ENCODE measurements around the gene SEMA6A. TPM values are rescaled to one million over a fixed set of nuclear protein-coding genes. Genes with fewer than 3 reads are reported as not detected.
A peak's percentile ranks its signal among the peaks of the same experiment; 100 is the strongest.

The SEMA6A gene
- polyA plus RNA-seq, 3 donors, result 0.16 TPM; not detected in 2

DNA sequence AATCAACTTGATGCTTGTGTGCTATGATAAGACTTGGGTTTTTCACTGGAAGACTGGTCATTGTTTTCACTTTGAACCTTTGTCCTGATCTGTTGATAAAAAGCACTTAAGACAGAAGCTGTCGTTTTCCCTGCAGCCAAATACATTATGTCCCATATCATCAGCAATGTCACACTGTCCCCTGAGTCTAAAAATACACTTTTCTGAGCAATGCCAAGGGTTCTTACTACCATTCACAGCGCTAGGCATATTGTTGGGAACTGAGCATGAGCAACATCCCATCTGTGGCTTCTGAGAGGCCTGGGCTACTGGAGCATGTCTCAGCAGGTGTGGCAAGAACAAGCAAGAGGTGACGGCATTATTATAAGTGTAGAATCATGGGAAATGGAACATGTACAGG, 81.8 kb downstream of the SEMA6A start:
- 11% methylated on average over 1 of the region's 3 CpGs for WGBS (ENCODE audit: insufficient coverage)
- H3K36me3 Mint-ChIP-seq, result no peaks in the 10 kb centered on the region
- no peak overlapping the region for H3K4me3 Mint-ChIP-seq
- Histone ChIP-seq H3K27ac (ENCODE audit: low read depth in 1 of 2, low read length in 2 of 2) (no peak overlapping the region), H3K4me3 (replicated peaks in 1 of 3; ENCODE audit: low read depth in 2 of 3, low read length in 3 of 3) (no peak overlapping the region), H3K4me2 (replicated peaks; ENCODE audit: extremely low read depth, low read length, poor library complexity, severe bottlenecking) (no peak overlapping the region), H3K4me1 (ENCODE audit: control insufficient read depth in 1 of 2, insufficient read depth in 2 of 2, low read length in 2 of 2) (peaks cover 3 to 6% of the 10 kb centered on the region in 2 donors), H3K27me3 (ENCODE audit: control insufficient read depth in 2 of 2, insufficient read depth in 2 of 2, low read length in 2 of 2) (no peaks in the 10 kb centered on the region), H3K36me3 (replicated peaks in 1 of 2; ENCODE audit: control insufficient read depth in 1 of 2, insufficient read depth in 2 of 2, low read length in 2 of 2) (no peaks in the 10 kb centered on the region), H3K9me3 (replicated peaks in 1 of 2; ENCODE audit: control insufficient read depth in 1 of 2, insufficient read depth in 1 of 2, low read length in 2 of 2) (no peaks in the 10 kb centered on the region), H4K20me1 (ENCODE audit: insufficient read depth, low read length) (no peaks in the 10 kb centered on the region), H3K9ac (ENCODE audit: insufficient read depth, low read length, poor library complexity, severe bottlenecking) (no peak overlapping the region), H2AFZ (ENCODE audit: insufficient read depth, low read depth, low read length, poor library complexity, severe bottlenecking) (no peak overlapping the region), H3K79me2 (ENCODE audit: insufficient read depth, low read length) (no peaks in the 10 kb centered on the region)
- H3K27me3 Mint-ChIP-seq (ENCODE audit: low read depth in 3 of 3), result peaks cover 0 to 3% (median 2%) of the 10 kb centered on the region in 3 donors
- peaks cover 9% of the 10 kb centered on the region for H3K4me1 Mint-ChIP-seq
- DNase-seq, result no peak
- intact Hi-C loops (cut with micrococcal nuclease), result no loop called here
- no peaks in the 10 kb centered on the region for H3K9me3 Mint-ChIP-seq
- H3K27ac Mint-ChIP-seq, result no peak overlapping the region
- TF ChIP-seq, protein P1, sequence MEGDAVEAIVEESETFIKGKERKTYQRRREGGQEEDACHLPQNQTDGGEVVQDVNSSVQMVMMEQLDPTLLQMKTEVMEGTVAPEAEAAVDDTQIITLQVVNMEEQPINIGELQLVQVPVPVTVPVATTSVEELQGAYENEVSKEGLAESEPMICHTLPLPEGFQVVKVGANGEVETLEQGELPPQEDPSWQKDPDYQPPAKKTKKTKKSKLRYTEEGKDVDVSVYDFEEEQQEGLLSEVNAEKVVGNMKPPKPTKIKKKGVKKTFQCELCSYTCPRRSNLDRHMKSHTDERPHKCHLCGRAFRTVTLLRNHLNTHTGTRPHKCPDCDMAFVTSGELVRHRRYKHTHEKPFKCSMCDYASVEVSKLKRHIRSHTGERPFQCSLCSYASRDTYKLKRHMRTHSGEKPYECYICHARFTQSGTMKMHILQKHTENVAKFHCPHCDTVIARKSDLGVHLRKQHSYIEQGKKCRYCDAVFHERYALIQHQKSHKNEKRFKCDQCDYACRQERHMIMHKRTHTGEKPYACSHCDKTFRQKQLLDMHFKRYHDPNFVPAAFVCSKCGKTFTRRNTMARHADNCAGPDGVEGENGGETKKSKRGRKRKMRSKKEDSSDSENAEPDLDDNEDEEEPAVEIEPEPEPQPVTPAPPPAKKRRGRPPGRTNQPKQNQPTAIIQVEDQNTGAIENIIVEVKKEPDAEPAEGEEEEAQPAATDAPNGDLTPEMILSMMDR (IDR thresholded peaks at IDR 0.05), result no peak

DNA sequence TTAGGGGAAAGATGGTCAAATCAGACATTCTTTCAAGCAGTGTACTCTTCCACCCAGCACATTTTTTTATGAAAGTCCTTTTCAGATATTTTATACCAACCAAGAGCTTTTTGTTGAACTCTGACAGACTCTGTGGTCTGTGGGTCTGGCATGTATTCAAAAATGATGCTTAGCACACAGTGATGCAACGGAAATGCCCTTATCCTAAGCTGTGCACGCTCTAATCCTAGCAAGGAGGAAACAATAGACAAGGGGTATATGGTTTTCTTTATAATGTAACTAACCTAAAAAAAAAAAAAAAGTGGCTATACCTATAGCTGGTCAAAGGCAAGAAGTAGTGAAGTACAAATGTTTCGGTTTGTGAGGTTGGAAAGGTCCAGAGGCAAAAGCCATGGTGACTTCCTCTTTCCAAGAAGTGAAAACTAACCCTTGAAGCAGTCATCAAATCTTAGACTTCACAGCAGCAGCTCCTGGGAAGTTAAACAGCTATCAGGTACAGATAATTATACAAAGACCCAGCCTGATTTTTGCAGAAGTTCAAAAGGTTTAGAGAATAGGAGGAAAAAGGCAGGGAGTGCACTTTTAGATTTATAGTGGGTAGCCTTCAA, 82.5 kb downstream of the SEMA6A start:
- H3K9me3 ChIP-seq (replicated peaks in 1 of 2; ENCODE audit: control insufficient read depth in 1 of 2, insufficient read depth in 1 of 2, low read length in 2 of 2), result no peaks in the 10 kb centered on the region
- H3K27me3 ChIP-seq (ENCODE audit: control insufficient read depth in 2 of 2, insufficient read depth in 2 of 2, low read length in 2 of 2), result no peaks in the 10 kb centered on the region
- Mint-ChIP-seq H3K27me3 (ENCODE audit: low read depth in 3 of 3) (peaks cover 3 to 5% (median 4%) of the 10 kb centered on the region in 3 donors), H3K9me3 (no peaks in the 10 kb centered on the region), H3K27ac (no peak overlapping the region), H3K4me3 (peak overlapping the region in 1 of 2 donors; percentile 76), H3K4me1 (peaks cover 9% of the 10 kb centered on the region), H3K36me3 (no peaks in the 10 kb centered on the region)
- peak overlapping the region; percentile 47 for H3K4me2 ChIP-seq (replicated peaks; ENCODE audit: extremely low read depth, low read length, poor library complexity, severe bottlenecking)
- H3K4me3 ChIP-seq (replicated peaks in 1 of 3; ENCODE audit: low read depth in 2 of 3, low read length in 3 of 3), result peak overlapping the region in 1 of 3 experiments; percentile 28
- intact Hi-C loops (cut with micrococcal nuclease), result no loop called here
- WGBS (ENCODE audit: insufficient coverage), result no CpG with 5 or more reads among the region's 3 CpGs
- H3K79me2 ChIP-seq (ENCODE audit: insufficient read depth, low read length), result no peaks in the 10 kb centered on the region
- H4K20me1 ChIP-seq (ENCODE audit: insufficient read depth, low read length), result no peaks in the 10 kb centered on the region
- H3K9ac ChIP-seq (ENCODE audit: insufficient read depth, low read length, poor library complexity, severe bottlenecking), result no peak overlapping the region
- DNase-seq, result peak in 2 of 3 donors; percentile 1 to 6
- TF ChIP-seq, protein P1 (IDR thresholded peaks at IDR 0.05), result no peak
- H2AFZ ChIP-seq (ENCODE audit: insufficient read depth, low read depth, low read length, poor library complexity, severe bottlenecking), result no peak overlapping the region
- H3K36me3 ChIP-seq (replicated peaks in 1 of 2; ENCODE audit: control insufficient read depth in 1 of 2, insufficient read depth in 2 of 2, low read length in 2 of 2), result no peaks in the 10 kb centered on the region
- H3K4me1 ChIP-seq (ENCODE audit: control insufficient read depth in 1 of 2, insufficient read depth in 2 of 2, low read length in 2 of 2), result peaks cover 3 to 6% of the 10 kb centered on the region in 2 donors
- H3K27ac ChIP-seq (ENCODE audit: low read depth in 1 of 2, low read length in 2 of 2), result no peak overlapping the region

Data from CD14-positive monocyte (primary cell).